Left ventricle myocardium inferior (tissue), 1 donor: ENCODE data around the gene BCAT1. TPM values are rescaled to one million over a fixed set of nuclear protein-coding genes. Genes with fewer than 3 reads are reported as not detected.

ENCODE experiments used
- DNase-seq: peaks from one replicate; pipeline ENCODE4 v3.0.0-alpha.2; 2020
- H3K27ac ChIP-seq: fragments of 200-600 bp; replicated peaks from 2 replicates; pipeline ENCODE4 v1.8.0; 2021
- H3K27me3 ChIP-seq: fragments of 200-600 bp; 2 replicates; pipeline ENCODE4 v1.8.0; 2021; ENCODE audit warnings: low read depth
- H3K36me3 ChIP-seq: fragments of 200-600 bp; 2 replicates; pipeline ENCODE4 v1.8.0; 2021
- H3K4me1 ChIP-seq: fragments of 200-600 bp; 2 replicates; pipeline ENCODE4 v1.8.0; 2021
- H3K4me3 ChIP-seq: fragments of 200-600 bp; 2 replicates; pipeline ENCODE4 v1.8.0; 2021; ENCODE audit warnings: mild to moderate bottlenecking, moderate library complexity
- H3K9me3 ChIP-seq: fragments of 200-600 bp; replicated peaks from 2 replicates; pipeline ENCODE4 v1.8.0; 2021
- CTCF ChIP-seq: fragments of 200-600 bp; IDR thresholded peaks from 2 replicates; pipeline ENCODE4 v1.8.0; 2021; ENCODE audit warnings: antibody characterized with exemption, mild to moderate bottlenecking, borderline replicate concordance
- intact Hi-C: fragments of 100-400 bp; cut with micrococcal nuclease; formaldehyde crosslinking; loops from one replicate; pipeline ENCODE4 v1.11.0; 2022
- total RNA-seq: library from RNA; stranded (reverse); fragmentation: NEBNext Ultra II Directional; extraction: Animal tissue kit (Norgen Biotek cat#: 25700); gene quantifications from one replicate; pipeline ENCODE4 v1.2.1, GENCODE V29; 2021
- donor health status: DM: no; HTN: yes; CAD: no; lungs with severe emphysema.

Gene BCAT1
- total RNA-seq, 1 donor from 2014 or later = 4.3 TPM

- TF ChIP-seq CTCF = no peak
- H3K27ac ChIP-seq = no peak overlapping the region
- no peaks in the 10 kb centered on the region for H3K4me1 ChIP-seq
- no peaks in the 10 kb centered on the region for H3K9me3 ChIP-seq
- no peaks in the 10 kb centered on the region for H3K27me3 ChIP-seq
- intact Hi-C loops = no loop called here
- H3K36me3 ChIP-seq = no peaks in the 10 kb centered on the region
- DNase-seq = no peak
- H3K4me3 ChIP-seq = no peak overlapping the region
Observed at GRCh38 chr12:24822121-24822899, 126.6 kb downstream of the BCAT1 start.

GRCh38 chr12:24821691-24822090 is 127.2 kb downstream of the BCAT1 start:
- no peak for TF ChIP-seq CTCF
- H3K9me3 ChIP-seq = no peaks in the 10 kb centered on the region
- no peak for DNase-seq
- no peaks in the 10 kb centered on the region for H3K36me3 ChIP-seq
- no peak overlapping the region for H3K4me3 ChIP-seq
- no peaks in the 10 kb centered on the region for H3K4me1 ChIP-seq
- H3K27me3 ChIP-seq = no peaks in the 10 kb centered on the region
- intact Hi-C loops = no loop called here
- no peak overlapping the region for H3K27ac ChIP-seq

GRCh38 chr12:24820872-24821271 is 128.0 kb downstream of the BCAT1 start:
- intact Hi-C loops = no loop called here
- H3K36me3 ChIP-seq = no peaks in the 10 kb centered on the region

GRCh38 chr12:24818351-24818750 is 130.6 kb downstream of the BCAT1 start:
- DNase-seq = no peak
- intact Hi-C loops = no loop called here
- no peak for TF ChIP-seq CTCF
- H3K27me3 ChIP-seq = no peaks in the 10 kb centered on the region
- no peaks in the 10 kb centered on the region for H3K9me3 ChIP-seq
- H3K27ac ChIP-seq = no peak overlapping the region
- no peaks in the 10 kb centered on the region for H3K36me3 ChIP-seq
- H3K4me3 ChIP-seq = no peak overlapping the region
- no peaks in the 10 kb centered on the region for H3K4me1 ChIP-seq

More at GRCh38 chr12:24820872-24821271, 128.0 kb downstream of the BCAT1 start:
- no peaks in the 10 kb centered on the region for H3K4me1 ChIP-seq
- no peaks in the 10 kb centered on the region for H3K27me3 ChIP-seq
- no peak for TF ChIP-seq CTCF
- no peaks in the 10 kb centered on the region for H3K9me3 ChIP-seq
- no peak for DNase-seq
- no peak overlapping the region for H3K27ac ChIP-seq
- H3K4me3 ChIP-seq = no peak overlapping the region

GRCh38 chr12:24815114-24815423 is 133.8 kb downstream of the BCAT1 start:
- H3K9me3 ChIP-seq = no peaks in the 10 kb centered on the region
- no peak for DNase-seq
- no peak overlapping the region for H3K4me3 ChIP-seq
- no peak for TF ChIP-seq CTCF
- no peaks in the 10 kb centered on the region for H3K36me3 ChIP-seq
- no peaks in the 10 kb centered on the region for H3K4me1 ChIP-seq
- intact Hi-C loops = no loop called here
- H3K27me3 ChIP-seq = no peaks in the 10 kb centered on the region
- H3K27ac ChIP-seq = no peak overlapping the region
